Transverse colon (tissue), 3 donors: ENCODE data around the gene HOXC9.

ENCODE experiments used
- EP300 ChIP-seq: sonication (generic); formaldehyde crosslinking; IDR thresholded peaks from one replicate; pipeline ENCODE4 v1.6.1; 2017; ENCODE audit warnings: antibody characterized with exemption, low read depth
- POLR2A ChIP-seq: fragments of 450-650 bp; IDR thresholded peaks from one replicate; pipeline ENCODE4 v1.6.1; 2016; ENCODE audit warnings: antibody characterized with exemption, mild to moderate bottlenecking, moderate library complexity
- TF ChIP-seq, protein P1 (sequence below), 5 experiments: fragments of 200-600 bp in 3 of 5; fragments of 450-650 bp in 2 of 5; sonication (generic) in 3 of 5; IDR thresholded peaks; 1 replicate in 2 of 5; 2 replicates in 3 of 5; pipeline ENCODE4 v1.5.1; 2016 to 2017; ENCODE audit warnings: antibody characterized with exemption in 5 of 5, inconsistent platforms in 3 of 5, mild to moderate bottlenecking in 2 of 5, moderate library complexity in 1 of 5

DNA sequence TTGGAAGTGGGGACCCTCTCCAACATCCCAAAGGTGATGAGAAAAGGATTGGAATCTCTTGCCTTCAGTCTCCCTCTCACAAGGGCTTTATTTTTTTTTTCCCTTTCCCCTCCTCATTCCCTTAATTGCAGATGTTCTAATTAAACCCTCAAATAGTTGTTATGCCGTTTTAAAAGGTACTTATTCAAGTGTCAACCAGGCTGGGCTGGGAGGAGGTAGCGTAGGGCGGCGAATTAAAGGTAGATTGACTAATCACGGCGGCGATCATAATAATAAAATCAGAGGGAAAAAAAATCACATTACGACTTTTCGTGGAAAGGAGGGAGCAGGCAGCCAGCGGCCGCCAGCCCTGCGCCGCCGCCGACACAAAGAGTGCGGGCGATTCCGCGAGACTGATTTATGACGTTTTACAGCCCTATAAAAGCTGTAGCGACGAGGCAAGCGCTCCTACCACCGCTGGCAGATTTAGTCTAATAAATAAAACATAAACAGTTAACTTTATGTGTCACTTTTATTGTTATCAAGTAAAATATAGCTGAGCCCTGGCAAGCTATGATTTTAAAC, 52.0 kb downstream of the HOXC9 start:
- TF ChIP-seq, protein P1, sequence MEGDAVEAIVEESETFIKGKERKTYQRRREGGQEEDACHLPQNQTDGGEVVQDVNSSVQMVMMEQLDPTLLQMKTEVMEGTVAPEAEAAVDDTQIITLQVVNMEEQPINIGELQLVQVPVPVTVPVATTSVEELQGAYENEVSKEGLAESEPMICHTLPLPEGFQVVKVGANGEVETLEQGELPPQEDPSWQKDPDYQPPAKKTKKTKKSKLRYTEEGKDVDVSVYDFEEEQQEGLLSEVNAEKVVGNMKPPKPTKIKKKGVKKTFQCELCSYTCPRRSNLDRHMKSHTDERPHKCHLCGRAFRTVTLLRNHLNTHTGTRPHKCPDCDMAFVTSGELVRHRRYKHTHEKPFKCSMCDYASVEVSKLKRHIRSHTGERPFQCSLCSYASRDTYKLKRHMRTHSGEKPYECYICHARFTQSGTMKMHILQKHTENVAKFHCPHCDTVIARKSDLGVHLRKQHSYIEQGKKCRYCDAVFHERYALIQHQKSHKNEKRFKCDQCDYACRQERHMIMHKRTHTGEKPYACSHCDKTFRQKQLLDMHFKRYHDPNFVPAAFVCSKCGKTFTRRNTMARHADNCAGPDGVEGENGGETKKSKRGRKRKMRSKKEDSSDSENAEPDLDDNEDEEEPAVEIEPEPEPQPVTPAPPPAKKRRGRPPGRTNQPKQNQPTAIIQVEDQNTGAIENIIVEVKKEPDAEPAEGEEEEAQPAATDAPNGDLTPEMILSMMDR (IDR thresholded peaks at IDR 0.05) = no peak
- TF ChIP-seq EP300 = no peak
- no peak for TF ChIP-seq POLR2A
